D721Med (cell line): ENCODE data around the gene BIN1.

Experiments
- DNase-seq: peaks from one replicate; pipeline ENCODE4 v3.0.0; 2011; ENCODE audit warnings: low spot score; ENCODE audit not compliant: insufficient read length
- FAIRE-seq: peaks from 2 replicates; lab custom pipeline; 2011; peaks lifted over from hg19 to GRCh38; lab: Jason Lieb, UNC
- TF ChIP-seq, protein P1 (sequence below): IDR thresholded peaks from 2 replicates; pipeline ENCODE4 v1.5.1; 2012; ENCODE audit warnings: mild to moderate bottlenecking, control low read depth; ENCODE audit not compliant: insufficient read depth; ENCODE audit errors: missing control alignments

The BIN1 gene

DNA sequence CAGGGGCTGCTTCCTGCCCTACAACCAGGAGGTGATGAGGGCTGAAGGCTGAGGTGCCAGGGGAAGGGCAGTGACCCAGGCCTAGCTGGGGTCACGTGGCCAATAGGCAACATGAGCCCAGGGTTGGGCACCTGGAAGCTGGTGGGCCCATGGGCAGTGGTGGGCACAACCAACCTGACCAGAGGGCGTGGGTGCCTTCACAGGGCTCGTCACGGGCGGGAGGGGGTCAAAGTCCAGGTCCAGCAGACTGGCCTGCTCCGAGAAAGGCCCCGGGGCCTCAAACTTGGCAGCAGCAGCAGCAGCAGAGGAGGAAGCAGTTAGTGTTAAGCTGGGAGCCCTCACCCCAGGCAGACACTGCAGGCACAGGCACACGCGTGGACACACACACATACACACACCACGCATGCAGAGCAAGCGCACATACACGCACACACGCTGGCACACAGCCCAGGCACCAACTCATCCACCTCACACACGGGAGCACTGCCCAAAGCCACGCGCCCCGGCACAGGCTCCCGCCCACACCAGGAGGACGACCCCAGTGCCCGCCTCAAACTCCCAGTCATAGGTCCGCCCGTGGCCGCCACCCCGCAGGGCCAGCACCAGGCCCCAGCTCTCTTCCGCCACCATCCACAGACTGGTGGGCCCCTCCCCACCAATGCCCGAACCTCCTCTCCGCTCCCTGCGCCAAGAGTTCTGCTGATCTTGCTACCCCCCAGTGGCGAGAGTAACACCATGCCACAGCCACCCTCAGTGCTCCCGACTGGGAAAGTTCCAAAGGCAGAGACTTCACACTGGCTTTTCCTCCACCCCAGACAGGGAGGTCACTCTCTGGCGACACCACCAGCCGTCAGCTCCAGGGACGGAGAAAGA is 53.0 kb downstream of the BIN1 start:
- TF ChIP-seq, protein P1, sequence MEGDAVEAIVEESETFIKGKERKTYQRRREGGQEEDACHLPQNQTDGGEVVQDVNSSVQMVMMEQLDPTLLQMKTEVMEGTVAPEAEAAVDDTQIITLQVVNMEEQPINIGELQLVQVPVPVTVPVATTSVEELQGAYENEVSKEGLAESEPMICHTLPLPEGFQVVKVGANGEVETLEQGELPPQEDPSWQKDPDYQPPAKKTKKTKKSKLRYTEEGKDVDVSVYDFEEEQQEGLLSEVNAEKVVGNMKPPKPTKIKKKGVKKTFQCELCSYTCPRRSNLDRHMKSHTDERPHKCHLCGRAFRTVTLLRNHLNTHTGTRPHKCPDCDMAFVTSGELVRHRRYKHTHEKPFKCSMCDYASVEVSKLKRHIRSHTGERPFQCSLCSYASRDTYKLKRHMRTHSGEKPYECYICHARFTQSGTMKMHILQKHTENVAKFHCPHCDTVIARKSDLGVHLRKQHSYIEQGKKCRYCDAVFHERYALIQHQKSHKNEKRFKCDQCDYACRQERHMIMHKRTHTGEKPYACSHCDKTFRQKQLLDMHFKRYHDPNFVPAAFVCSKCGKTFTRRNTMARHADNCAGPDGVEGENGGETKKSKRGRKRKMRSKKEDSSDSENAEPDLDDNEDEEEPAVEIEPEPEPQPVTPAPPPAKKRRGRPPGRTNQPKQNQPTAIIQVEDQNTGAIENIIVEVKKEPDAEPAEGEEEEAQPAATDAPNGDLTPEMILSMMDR, result no peak
- FAIRE-seq, result no peak
- no peak for DNase-seq

DNA sequence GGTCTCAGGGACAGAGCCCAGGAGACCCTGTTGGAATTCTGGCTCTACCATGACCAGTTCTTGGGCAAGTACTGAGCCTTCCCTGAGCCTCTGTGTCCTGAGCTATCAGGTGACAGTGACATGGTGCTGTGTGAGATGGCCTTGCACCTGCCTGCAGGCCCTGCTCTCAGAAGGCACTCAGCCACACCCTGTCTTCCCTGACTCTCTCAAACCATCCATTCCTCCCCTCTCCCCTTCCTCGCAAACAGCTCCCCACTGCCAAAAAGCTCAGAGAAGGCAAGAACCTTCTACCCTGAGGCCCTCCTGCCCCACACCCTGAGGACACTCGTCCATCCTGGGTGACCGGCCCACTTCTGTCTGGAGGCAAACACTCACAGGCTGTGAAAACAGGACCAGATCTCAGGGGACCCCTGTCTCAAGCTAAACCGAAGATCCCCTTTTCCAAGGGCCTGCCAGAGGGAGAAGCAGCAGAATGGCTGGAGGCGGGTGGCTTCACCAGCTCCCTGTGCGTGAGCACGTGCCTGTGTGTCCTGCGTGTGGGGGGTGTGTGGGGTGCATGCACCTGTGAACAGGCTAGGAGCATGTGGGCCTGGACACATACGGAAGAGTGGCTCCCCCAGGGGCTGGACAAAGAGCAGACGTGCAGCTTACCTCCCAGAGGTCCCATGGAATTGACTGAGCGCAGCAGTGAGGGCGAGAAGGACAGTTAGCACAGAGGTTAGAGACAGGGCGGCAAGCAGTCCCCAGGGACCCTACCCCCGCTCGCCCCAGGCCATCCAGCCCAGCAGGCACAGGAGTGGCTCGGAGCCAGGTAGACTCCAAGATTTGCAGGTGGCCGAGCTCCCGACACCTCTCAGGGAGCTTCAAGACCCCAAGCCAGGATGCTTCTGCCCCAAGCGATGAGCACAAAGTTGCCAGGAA is 53.9 kb downstream of the BIN1 start:
- FAIRE-seq (no peak), DNase-seq (no peak)

DNA sequence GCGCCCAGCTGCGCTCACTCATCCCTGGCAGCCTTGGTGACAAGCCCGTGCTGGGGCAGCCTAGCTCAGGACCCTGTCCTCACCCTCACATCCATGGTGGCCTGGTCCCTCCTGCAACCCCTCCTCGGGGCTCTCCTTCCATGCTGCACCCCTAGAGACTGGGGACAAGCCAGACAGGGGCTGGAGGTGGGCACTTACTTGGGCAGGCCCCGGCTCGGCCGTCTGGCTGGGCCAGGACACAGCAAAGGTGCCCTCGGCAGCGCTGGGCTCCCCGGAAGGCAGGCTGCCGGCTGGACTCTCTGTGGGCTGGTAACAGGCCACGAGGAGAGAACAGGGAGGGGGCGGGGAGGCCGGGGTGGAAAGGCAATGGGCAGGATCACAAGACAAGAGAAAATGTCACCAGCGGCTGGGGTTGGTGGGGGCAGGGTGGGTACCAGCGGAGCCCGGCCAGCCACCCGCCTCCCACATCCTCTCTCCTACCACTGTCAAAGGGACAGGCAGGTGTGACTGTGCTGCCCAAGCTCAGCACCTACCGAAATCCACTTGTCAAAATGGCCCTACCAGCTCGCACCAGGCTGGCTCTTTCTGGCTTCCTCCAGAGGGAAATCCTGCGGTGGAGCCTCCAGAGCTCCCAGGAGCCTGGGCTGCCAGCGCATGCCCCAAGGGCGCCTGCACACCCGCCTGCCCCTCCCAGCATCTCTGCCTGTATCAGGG is 54.7 kb downstream of the BIN1 start:
- no peak for FAIRE-seq
- DNase-seq, result no peak

More for the DNA sequence above, 53.9 kb downstream of the BIN1 start:
- TF ChIP-seq, protein P1, result no peak

DNA sequence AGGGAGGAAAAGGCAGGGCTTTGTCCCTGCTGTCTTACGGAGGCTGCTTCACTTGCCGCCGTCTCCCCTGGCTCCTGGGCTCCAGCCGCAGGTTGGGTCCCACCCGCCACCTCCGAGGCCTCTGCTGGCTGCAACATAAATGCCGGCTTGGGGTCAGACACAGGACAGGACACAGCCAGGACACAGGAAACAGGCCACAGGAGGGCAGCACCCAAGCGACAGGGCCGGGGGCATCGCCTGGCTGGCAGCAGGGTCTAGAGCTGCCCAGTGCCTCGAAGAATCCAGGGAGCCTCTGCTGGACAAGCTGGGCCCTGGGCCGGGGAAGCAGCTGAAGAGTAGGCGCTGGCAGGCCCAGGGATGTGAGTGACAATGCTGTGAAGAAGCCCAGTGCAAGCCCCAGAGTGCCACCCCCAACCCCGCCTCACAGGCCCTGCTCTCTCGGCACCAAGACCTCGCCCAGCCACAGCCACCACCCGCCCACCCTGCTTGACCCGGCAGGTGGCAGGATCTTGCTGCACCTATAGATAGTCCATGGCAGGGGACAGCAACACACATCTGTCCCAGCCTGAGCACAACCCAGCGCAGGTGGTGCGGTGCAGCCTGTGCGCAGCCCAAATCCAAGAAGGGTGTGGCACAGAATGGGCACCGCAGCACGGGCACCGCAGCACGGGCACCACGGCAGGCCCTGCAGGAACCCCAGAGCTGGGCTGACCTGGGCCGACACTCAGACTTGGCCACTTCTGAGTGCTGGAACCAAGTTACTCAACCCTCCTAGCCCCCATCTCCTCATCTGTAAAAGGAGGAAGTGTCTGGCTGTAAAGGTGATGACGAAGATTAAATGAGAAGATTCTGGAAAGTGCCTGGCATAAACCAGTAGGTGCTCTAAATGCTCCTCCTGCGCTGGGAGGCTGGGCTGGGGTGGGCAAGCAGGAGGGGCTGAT is 55.6 kb downstream of the BIN1 start:
- DNase-seq (no peak), FAIRE-seq (no peak)
- TF ChIP-seq, protein P1, result no peak

More for the DNA sequence above, 54.7 kb downstream of the BIN1 start:
- TF ChIP-seq, protein P1, result no peak

DNA sequence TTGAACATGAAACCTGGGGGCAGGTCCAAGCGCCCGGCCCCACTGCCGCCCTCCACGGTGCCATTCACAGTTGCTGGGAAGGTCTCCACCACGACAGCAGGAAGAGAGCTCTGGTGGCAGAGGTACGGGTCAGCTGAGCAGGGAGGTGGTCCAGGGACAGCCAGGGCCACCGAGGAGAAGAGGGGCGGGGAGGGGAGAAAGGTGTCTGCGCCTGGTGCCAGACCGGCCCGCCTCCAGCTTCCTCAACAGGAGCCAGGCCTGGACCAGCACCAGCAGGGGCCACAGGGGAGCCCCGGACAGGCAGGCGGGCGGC is 56.2 kb downstream of the BIN1 start:
- FAIRE-seq (no peak), DNase-seq (no peak)
- TF ChIP-seq, protein P1, result no peak
